Measurements from ENCODE around the gene MRC2. TPM values are rescaled to one million over a fixed set of nuclear protein-coding genes. Genes with fewer than 3 reads are reported as not detected.

Gene MRC2
- total RNA-seq, 1 experiment from 2014 or later: 66.2 TPM

DNA sequence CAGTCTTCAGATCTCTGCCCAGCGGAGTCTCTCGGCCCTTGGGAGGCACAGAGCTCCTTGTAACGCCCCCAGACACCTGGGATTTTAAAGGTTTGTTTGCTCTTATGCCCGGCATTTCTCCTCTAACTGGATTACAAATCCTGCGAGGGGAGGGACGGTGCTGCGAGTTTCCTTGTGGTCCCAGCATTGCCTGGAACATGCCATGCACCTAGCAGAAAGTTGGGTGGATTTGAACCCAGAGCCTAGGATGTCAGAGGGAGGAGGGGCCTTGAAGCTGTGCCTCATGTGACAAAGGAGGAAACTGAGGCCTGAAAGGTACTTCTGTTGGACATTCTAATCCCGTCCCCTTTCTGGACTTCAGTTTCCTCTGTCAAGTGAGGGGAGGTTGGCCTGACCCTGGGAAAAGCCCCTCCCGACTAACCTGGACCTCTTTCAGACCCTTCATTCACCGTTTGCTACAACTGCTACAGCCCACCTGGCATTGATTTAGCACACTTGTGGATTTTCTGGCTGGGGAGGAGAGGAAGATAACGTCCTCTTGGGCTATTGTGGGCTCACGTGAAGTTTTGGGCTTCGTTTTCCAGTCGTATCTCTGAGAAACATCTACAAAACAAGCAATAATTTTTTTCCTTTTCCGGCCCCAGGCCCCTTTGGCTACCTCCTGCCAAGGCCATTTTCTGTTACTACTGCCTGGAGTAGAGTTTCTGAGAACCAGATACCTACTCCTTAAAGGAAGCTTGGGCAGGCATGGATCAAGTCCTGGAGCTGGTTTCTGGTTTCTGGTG is 30.9 kb downstream of the MRC2 start:
- DNase-seq (ENCODE audit: low read depth): no peak

DNA sequence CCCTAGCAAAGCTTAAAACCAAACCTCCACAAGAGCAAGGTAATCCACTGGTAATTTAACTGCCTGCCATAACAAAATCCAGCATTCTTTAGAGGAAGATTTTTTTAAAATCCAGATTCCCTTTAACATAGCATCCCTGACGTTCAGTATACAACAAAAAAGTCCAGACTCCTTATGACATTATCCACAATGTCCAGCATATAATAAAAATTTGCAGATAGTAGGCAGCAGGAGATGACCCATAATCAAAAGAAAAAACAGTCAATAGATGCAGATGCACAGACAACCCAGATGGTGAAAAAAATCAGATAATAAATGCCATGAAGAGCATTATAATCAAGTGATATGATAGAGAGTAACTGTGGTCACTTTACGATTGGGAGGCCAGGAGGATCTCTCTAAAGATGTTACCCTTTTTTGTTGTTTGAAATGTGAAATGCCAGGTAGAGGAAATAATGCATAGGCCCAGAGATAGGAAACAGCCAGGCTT is 33.2 kb downstream of the MRC2 start:
- DNase-seq (ENCODE audit: low read depth): no peak

DNA sequence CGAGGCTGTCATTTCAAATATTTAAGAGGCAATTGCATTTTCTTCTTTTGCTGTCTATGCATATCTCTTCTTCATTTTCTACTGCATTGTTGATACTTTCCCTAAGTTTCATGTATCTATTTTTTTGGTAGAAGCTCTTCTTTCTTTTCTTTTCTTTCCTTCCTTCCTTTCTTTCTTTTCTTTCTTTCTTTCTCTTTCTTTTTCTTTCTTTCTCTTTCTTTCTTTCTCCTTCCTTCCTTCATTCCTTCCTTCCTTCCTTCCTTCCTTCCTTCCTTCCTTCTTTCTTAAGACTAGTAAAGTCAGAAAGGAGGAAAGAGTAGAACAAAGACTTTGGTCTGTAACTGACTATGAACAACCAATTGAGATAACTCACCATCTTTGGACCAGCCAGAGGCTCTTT is 33.9 kb downstream of the MRC2 start:
- no peak for DNase-seq (ENCODE audit: low read depth)

DNA sequence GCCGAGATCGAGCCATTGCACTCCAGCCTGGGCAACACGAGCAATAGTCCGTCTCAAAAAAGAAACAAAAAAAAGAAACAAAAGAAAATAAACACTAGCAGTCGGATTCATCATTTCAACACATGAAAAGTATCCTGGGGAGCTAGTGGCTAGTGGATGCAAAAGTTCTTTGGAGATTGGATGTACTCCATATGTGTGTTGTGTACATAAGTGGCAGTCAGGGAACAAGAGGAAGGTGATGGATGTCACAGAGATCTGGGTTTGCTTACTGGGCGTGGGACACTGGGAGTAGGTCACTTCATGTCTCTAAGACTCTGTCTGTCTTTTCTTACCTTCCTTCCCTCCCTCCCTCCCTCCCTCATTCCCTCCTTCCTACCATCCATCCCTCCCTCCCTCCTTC is 35.4 kb downstream of the MRC2 start:
- no peak for DNase-seq (ENCODE audit: low read depth)

DNA sequence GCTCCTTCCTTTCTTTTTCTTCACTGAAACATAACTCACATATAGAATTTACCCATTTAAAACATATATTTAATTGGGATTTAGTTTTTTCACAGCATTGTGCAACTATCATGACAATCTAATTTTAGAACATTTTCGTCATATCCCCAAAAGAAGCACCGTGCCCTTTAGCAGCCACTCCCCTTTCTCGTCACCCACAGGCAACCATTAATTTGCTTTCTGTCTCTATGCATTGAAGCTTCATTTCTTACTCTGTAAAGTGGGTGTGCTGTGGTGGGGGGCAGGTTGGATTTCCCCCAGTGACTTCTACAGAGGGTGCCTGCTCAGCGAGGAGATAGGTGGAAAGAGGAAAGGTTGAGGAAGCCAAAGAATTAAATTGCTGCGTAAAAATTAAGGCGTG is 35.8 kb downstream of the MRC2 start:
- DNase-seq (ENCODE audit: low read depth): no peak

DNA sequence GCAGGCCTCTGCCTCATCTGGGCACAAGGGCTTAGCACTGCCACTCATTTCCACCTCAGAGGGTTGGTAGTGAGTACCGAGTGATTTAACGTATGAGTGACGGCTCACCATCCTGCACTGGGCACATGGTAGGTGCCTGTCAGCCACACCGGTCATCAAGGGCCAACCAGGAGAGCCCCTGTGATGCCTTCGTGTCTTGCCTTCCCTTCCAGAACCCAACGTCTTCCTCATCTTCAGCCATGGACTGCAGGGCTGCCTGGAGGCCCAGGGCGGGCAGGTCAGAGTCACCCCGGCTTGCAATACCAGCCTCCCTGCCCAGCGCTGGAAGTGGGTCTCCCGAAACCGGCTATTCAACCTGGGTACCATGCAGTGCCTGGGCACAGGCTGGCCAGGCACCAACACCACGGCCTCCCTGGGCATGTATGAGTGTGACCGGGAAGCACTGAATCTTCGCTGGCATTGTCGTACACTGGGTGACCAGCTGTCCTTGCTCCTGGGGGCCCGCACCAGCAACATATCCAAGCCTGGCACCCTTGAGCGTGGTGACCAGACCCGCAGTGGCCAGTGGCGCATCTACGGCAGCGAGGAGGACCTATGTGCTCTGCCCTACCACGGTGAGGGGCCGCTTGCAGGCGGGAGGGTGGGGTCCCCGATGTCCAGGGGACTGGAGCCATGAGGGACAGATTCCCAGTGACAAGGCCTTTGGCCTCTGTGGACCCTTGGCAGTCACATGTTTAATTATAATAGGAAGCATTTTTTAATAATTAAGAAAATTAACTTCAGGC is 37.1 kb downstream of the MRC2 start:
- no peak for DNase-seq (ENCODE audit: low read depth)

DNA sequence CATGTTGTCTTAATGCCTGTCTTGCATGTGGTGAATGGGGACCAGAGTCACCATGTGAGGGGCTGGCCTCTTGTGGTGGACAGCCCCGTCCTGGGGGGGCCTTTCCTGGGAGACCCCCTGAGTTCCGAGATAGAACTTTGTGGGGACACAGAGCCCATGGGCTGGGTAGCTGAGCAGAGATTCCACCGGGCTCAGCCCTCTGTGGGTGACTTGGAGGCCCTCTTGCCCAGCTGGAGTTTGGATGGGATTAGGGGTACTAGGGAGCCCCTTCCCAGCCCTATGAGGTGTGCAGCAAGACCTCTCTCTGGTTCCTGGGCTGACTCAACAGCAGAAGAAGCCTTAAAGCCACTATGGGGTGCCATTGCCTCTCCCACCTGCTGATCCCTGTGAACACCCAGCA is 38.1 kb downstream of the MRC2 start:
- no peak for DNase-seq (ENCODE audit: low read depth)

DNA sequence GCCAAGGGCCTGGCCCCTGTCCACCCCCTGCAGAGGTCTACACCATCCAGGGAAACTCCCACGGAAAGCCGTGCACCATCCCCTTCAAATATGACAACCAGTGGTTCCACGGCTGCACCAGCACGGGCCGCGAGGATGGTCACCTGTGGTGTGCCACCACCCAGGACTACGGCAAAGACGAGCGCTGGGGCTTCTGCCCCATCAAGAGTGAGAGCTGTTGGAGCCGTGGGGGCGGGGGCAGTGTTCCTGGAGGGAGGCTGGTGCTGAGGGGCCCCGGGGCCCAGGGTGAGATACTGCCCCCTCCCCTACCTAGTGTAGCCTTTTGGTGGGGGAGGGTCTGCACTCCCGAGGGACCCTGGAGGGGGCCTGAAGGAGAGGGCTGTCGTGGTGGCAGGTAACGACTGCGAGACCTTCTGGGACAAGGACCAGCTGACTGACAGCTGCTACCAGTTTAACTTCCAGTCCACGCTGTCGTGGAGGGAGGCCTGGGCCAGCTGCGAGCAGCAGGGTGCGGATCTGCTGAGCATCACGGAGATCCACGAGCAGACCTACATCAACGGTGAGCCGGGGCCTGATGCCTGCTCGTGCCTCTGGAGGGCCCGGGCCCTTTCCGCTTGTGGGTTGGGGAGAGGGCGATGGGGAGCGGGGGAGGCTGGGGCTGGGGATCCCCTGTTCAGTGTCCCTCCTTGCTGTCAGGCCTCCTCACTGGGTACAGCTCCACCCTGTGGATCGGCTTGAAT is 38.8 kb downstream of the MRC2 start:
- DNase-seq (ENCODE audit: low read depth): no peak

DNA sequence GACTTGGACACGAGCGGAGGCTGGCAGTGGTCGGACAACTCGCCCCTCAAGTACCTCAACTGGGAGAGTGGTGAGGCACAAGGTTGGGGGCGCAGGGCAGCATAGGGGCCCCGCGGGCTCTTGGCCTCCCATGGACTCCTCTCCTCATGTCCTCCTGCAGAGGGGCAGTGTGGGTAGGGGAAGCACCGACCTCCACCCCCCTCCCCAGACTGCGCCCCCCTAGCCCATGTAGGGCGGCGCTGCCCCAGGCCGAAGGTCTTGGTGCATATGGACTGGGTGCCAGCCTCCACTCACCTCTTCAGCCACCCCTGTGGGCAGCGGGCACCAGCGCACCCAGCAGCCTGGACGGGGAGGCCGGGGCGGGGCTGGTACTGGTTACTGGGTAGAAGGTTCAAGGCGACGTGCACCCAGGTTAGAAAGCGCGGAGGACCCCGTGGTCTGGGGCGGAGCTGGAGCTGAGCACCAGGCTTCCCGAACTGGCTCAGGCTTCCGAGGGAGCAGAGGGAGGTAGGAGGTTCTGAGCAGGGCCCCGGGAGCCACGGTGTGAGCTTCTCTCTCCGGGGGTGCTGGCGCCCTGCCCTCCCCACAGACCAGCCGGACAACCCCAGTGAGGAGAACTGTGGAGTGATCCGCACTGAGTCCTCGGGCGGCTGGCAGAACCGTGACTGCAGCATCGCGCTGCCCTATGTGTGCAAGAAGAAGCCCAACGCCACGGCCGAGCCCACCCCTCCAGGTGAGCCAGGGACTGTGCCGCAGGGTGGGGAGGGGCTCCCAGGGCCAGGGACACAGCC is 39.5 kb downstream of the MRC2 start:
- no peak for DNase-seq (ENCODE audit: low read depth)

DNA sequence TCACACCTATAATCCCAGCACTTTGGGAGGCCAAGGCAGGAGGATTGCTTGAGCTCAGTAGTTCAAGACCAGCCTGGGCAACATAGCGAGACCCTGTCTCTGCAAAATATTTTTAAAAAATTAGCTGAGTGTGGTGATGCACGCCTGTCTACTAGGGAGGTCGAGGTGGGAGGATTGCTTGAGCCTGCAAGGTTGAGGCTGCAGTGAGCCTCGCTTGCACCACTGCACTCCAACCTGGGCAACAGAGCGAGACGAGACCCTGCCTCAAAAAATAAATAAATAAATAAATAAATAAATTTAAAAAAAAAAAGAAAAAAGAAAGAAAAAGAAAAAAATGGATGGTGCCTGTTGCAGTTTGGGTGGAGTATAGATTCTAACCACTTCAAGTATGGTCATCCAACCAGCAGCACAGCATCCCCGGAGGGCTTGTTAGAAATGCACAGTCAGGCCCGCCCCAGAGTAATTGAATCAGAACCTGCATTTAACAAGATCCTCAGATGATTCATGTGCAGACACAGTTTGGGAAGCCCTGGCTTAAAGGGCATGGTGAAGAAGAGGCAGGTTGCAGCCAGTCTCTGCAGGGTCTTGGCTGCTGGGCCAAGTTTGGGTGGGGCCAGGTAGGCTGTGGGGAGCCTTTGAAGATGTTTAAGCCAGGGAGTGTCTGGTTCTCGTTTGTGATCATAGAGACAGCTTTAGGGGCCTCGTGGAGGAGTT is 40.8 kb downstream of the MRC2 start:
- no peak for DNase-seq (ENCODE audit: low read depth)

DNA sequence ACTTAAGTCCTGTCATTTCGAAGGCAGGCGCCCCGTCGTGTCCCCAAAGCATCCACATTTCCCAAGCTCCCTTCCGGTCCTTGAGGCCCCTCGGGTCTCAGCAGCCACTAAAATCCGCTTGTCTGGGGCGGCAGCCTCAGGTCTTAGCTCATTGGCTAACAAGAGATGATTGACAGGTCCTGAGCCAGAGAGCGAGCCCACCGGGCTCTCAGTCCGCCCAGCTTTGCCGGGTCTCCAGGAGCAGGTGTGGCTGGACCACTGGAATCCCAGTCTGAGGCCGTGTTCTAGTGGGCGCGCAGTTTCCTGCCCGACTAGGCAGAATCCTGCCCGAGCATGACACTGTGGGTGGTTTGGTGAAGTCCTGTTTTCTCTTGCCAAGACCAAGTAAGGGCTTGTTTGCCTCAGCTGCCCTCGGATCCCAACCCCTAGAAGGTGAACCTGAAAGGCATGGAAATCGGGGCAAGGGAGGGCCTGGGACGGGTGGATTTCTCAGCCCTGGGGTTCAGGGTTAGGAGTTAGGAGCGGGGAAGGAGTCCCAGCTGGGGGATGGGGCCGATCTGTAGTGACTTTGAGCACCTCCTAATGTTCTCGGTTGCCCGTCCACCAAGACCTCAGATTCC is 42.8 kb downstream of the MRC2 start:
- no peak for DNase-seq (ENCODE audit: low read depth)

DNA sequence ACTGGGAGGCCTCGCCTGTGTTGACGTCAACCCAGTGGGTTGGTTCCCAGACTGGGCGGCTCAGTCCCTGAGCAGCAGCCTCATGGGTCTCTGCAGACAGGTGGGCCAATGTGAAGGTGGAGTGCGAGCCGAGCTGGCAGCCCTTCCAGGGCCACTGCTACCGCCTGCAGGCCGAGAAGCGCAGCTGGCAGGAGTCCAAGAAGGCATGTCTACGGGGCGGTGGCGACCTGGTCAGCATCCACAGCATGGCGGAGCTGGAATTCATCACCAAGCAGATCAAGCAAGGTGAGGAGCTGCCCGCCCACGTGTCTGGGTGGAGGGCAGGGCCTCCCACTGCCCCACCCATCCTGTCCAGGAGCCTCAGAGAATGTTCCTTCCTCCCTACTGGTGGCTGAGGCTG is 44.1 kb downstream of the MRC2 start:
- DNase-seq (ENCODE audit: low read depth): no peak

DNA sequence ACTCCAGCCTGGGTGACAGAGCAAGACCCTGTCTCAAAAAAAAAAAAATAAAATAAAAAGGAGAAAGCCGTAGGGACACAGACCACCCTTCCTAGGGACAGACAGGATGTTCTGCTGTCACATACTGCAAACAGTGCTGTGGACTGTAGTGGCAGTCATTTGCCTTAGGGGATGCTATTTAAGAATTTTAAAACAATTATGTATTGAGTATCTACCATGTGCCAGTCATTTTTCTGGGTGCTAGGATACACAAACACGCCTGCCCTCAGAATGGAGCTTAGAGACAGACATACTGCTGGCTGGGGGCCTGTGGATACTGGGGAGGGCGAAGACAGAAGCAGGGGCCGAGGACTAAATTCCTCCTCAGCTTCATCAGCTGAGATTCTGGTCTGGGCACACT is 45.5 kb downstream of the MRC2 start:
- DNase-seq (ENCODE audit: low read depth): no peak

DNA sequence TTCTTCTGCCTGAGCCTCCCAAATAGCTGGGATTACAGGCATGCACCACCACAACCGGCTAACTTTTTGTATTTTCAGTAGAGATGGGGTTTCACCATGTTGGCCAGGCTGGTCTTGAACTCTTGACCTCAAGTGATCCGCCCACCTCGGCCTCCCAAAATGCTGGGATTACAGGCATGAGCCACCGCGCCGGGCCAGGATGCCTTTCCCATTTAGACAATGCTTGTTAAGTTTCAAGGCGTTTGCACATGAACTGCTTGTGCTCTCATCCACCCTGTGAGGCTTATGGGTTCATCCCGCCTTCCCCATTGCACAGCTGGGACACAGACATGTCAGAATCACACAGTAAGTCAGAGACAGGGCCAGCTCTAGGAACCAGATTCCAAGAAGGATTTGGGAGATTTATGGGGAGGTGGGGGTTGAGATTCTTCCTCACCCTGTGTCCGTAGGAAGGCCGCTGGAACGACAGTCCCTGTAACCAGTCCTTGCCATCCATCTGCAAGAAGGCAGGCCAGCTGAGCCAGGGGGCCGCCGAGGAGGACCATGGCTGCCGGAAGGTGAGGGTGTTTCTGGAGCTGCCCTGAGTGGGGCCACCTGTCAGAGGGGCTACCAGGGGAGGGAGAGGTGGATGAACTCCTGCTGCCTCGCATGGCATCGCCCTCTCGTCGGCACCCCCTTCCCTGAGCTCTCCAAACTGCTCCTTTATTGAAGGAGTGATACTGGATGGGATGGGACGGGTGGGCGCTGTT is 46.3 kb downstream of the MRC2 start:
- no peak for DNase-seq (ENCODE audit: low read depth)

DNA sequence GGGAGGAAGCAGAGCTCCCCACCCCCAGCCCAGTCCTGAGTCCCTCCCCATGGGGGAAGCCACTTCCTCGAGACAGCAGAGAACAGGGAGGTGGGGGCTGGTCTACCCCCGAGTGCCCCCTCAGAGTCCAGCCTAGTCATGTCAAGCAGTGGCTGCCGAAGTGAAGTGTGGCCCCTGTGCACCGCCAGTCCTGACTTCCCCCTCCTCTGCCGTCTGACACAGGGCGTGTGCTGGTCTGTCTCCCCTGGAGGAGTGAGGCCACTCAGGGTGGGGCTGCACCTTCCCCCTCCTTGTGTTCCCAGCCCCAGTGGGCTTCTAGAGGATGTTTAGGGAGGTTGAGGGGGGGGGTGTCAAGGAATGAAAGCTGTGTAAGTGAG is 46.9 kb downstream of the MRC2 start:
- no peak for DNase-seq (ENCODE audit: low read depth)

DNA sequence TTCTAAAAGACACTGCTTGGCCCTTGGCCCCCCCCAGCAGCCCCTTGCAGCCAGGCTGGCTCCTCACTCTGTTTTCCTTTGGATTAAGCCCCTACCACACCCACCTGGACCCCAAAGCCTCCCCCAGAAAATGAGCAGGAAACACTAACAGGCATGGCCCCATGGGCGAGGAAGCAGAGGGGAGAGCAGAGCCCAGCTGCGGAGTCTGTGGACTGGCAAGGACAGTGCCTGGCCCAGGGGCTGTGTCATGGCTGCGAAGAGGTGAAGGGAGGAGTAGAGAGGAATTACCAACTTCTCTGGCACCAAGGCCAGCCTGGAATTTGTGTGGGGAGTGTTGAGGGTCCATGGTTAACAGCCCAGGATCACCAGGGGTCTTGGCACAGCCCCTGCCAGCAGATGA is 47.4 kb downstream of the MRC2 start:
- no peak for DNase-seq (ENCODE audit: low read depth)

DNA sequence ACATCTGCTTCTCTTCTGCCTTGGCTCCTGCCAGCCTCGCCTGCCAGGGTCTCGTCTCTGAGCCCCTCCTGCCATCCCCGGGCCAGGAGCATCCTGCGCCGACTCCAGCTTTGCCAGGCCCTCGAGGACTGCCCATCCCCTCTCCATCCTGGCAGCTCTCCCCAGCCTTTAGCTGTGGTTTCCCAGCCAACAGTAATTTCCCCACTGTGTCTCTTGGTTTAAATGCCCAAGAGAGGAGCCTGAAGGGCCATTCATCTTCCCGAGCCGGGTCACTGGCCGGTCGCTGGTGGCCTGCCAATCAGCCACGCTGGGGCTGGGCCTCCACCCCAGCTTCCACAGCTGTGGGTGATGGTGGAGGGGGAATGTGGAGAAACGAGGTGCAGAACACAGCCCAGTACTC is 47.8 kb downstream of the MRC2 start:
- DNase-seq (ENCODE audit: low read depth): no peak

DNA sequence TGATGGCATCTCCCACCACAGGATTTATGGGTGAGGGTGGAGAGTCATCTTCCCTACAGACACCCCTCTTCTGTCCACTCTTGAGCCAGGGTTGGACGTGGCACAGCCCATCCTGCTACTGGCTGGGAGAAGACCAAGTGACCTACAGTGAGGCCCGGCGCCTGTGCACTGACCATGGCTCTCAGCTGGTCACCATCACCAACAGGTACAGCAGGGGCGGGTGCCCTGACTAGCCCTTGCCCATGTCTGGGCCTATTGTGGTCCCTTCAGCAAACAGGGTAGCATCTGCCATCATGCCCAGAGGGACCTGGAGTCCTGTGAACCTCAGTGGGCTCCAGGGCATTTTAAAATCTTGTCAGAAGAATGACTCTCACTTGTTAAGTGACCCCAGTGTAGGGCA is 48.2 kb downstream of the MRC2 start:
- DNase-seq (ENCODE audit: low read depth): no peak

DNA sequence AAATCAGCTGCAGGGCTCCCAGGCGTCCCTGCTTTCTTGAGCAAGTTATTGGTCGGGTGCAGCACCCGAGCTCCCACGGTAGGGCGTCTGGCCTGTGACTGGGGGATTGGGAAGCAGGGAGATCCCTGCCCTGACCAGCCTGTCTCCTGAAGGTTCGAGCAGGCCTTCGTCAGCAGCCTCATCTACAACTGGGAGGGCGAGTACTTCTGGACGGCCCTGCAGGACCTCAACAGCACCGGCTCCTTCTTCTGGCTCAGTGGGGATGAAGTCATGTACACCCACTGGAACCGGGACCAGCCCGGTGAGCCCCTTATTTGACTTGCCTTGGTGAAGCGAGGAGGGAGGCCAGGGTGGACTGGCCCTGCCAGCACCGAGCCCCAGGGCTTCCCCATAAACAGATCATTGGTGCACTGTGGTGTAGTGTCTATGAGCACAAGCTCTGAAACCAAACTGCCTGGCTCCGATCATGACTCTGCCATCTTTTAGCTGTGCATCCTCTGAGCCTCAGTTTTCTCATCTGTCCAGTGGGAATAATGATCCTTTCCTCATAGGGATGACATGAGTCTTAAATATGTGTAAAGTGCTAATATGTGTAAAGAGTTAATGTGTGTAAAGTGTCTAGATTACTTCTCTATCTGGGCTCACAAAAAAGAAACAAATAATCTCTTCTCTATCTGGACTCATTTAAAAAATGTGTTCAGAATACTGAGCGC is 48.9 kb downstream of the MRC2 start:
- no peak for DNase-seq (ENCODE audit: low read depth)
